Fibroblast of peridontal ligament (primary cell): ENCODE results near the gene RBBP7.

Experiments used
- DNase-seq: peaks from one replicate; pipeline ENCODE4 v3.0.0-alpha.2; 2010; ENCODE audit errors: extremely low read depth

The RBBP7 gene

GRCh38 chrX:16870095-16870861, at the start of gene RBBP7:
TSS of gene RBBP7 (minus strand) at chrX:16870362. CDS start at chrX:16870053, 309 bp downstream.
- DNase-seq = peak; percentile 86

GRCh38 chrX:16918979-16919378, 48.8 kb upstream of the RBBP7 start:
- DNase-seq = no peak

GRCh38 chrX:16917120-16917519, 47.0 kb upstream of the RBBP7 start:
- DNase-seq = no peak

- no peak for DNase-seq
These were observed 46.4 kb upstream of the RBBP7 start for GRCh38 chrX:16916561-16916960.

GRCh38 chrX:16914058-16914457, 43.9 kb upstream of the RBBP7 start:
- DNase-seq = no peak

GRCh38 chrX:16910376-16910775, 40.2 kb upstream of the RBBP7 start:
- DNase-seq = no peak

GRCh38 chrX:16903274-16904022, 33.3 kb upstream of the RBBP7 start:
- DNase-seq = no peak

GRCh38 chrX:16897445-16897844, 27.3 kb upstream of the RBBP7 start:
- no peak for DNase-seq

GRCh38 chrX:16892504-16893362, 22.6 kb upstream of the RBBP7 start:
- DNase-seq = peak; percentile 80

GRCh38 chrX:16885628-16886027, 15.5 kb upstream of the RBBP7 start:
- DNase-seq = no peak

GRCh38 chrX:16883487-16883804, 13.3 kb upstream of the RBBP7 start:
- no peak for DNase-seq

GRCh38 chrX:16882702-16883486, 12.7 kb upstream of the RBBP7 start:
- DNase-seq = peak; percentile 69

GRCh38 chrX:16882169-16882568, 12.0 kb upstream of the RBBP7 start:
- no peak for DNase-seq

- no peak for DNase-seq
These were observed 6.5 kb upstream of the RBBP7 start for GRCh38 chrX:16876696-16877095.

- no peak for DNase-seq
These were observed 4.4 kb upstream of the RBBP7 start for GRCh38 chrX:16874458-16875095.

GRCh38 chrX:16873106-16873505, 2.9 kb upstream of the RBBP7 start:
- DNase-seq = no peak

GRCh38 chrX:16870862-16871815, 977 bp upstream of the RBBP7 start:
- no peak for DNase-seq

- no peak for DNase-seq
These were observed 618 bp downstream of the RBBP7 start for GRCh38 chrX:16869393-16870094.

GRCh38 chrX:16868920-16869319, 1.2 kb downstream of the RBBP7 start:
- no peak for DNase-seq
